Nephron progenitor cell (in vitro differentiated cells): ENCODE measurements around the gene NES.

Experiments
- DNase-seq: peaks from one replicate; pipeline ENCODE4 v3.0.0; 2021
- H3K27ac Mint-ChIP-seq: 2 replicates; pipeline ENCODE4 v1.8.0; 2021; ENCODE audit warnings: mild to moderate bottlenecking, moderate library complexity, mixed read lengths
- H3K27me3 Mint-ChIP-seq: 2 replicates; pipeline ENCODE4 v1.8.0; 2021; ENCODE audit warnings: mild to moderate bottlenecking, low read depth, mixed read lengths; ENCODE audit not compliant: poor library complexity
- H3K36me3 Mint-ChIP-seq: 2 replicates; pipeline ENCODE4 v1.8.0; 2021; ENCODE audit warnings: low read depth, mixed read lengths
- H3K4me1 Mint-ChIP-seq: 2 replicates; pipeline ENCODE4 v1.8.0; 2021; ENCODE audit warnings: mixed read lengths
- H3K4me3 Mint-ChIP-seq: 2 replicates; pipeline ENCODE4 v1.8.0; 2021; ENCODE audit warnings: mild to moderate bottlenecking, moderate library complexity, mixed read lengths
- H3K9me3 Mint-ChIP-seq: 2 replicates; pipeline ENCODE4 v1.8.0; 2021; ENCODE audit warnings: mild to moderate bottlenecking, moderate library complexity, mixed read lengths
- TF ChIP-seq, protein P1 (sequence below): fragments of 200-600 bp; sonication (generic); IDR thresholded peaks from 2 replicates; pipeline ENCODE4 v1.5.0; 2021; ENCODE audit warnings: antibody characterized with exemption

NES gene

DNA sequence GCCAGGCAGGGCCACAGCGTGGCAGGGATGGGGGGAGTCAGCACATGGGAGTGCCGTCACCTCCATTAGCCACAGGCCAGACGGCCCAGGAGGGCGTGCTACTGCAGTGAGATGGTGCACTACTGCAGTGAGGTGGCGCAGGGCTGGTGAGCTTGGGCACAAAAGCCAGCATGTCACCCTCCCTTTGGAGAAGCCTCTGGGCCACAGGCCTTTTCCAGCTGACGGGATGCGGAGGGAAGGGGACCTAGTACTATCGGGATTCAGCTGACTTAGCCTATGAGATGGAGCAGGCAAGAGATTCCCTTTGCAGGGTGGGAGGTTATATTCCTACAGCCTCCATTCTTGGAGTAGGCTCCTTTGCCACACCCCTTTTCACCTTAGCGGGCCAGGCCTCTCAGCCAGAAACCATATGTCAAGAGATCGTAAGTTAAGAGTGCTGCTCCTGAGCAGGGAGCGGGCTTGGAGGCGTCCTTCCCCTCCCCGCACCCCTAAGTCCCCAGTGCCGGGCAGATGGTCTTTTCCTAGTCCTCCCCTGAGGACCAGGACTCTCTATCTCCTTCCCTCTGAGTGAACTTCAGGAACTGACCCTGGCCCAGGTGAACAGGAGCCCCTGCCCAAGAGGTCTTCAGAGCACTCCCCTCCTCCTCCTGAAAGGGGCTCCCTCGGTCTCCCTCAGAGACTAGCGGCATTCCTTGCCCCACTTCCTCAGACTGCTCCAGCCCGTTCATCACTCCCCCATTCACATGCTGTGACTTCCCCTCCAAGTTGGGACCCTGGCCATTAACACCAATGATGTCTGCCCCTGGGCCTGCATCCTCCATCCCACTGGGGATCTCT, 8.2 kb downstream of the NES start:
- no peak for DNase-seq
- no peak overlapping the region for H3K4me3 Mint-ChIP-seq
- H3K36me3 Mint-ChIP-seq, result peaks cover 32% of the 10 kb centered on the region
- H3K27ac Mint-ChIP-seq, result peak overlapping the region; percentile 87
- H3K4me1 Mint-ChIP-seq, result peaks cover 95% of the 10 kb centered on the region
- H3K9me3 Mint-ChIP-seq, result peaks cover 5% of the 10 kb centered on the region
- no peaks in the 10 kb centered on the region for H3K27me3 Mint-ChIP-seq
- TF ChIP-seq, protein P1, sequence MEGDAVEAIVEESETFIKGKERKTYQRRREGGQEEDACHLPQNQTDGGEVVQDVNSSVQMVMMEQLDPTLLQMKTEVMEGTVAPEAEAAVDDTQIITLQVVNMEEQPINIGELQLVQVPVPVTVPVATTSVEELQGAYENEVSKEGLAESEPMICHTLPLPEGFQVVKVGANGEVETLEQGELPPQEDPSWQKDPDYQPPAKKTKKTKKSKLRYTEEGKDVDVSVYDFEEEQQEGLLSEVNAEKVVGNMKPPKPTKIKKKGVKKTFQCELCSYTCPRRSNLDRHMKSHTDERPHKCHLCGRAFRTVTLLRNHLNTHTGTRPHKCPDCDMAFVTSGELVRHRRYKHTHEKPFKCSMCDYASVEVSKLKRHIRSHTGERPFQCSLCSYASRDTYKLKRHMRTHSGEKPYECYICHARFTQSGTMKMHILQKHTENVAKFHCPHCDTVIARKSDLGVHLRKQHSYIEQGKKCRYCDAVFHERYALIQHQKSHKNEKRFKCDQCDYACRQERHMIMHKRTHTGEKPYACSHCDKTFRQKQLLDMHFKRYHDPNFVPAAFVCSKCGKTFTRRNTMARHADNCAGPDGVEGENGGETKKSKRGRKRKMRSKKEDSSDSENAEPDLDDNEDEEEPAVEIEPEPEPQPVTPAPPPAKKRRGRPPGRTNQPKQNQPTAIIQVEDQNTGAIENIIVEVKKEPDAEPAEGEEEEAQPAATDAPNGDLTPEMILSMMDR, result no peak

DNA sequence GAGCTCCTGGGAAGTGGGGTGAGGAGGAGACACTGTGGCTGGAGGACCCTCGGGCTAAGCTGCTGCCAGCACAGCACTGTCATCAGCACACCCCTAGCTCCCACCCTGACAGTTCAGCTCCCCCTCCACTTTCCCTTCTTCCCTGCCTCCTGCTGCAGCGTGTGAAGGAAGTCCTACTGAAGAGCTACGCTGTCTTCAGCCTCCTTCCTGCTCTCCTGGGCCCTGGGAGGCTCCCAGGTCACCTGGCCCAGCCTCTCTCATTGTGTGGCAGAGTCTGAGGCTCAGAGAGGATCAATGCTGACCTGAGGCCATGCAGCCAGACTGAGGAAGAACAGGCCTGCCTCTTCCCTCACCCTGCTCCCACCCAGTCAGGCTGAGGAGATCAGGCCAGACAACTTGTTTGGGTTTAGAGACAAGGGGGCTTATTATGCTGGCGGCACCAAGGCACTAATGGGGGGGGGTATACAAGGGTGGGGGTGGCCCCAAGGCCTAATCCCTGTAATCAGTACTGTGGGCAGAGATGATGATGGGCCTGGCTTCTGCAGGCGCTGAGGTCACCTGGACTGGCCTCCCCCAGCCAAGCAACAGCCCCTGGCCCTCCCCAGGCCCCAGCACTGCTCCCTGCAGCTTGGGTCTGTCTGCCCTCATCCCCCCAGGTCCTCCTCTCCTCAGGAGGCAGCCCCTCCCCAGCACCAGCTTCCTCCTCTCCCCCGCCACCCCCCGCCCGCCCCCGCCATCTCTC, 9.1 kb downstream of the NES start:
- DNase-seq, result no peak
- H3K4me3 Mint-ChIP-seq, result no peak overlapping the region

DNA sequence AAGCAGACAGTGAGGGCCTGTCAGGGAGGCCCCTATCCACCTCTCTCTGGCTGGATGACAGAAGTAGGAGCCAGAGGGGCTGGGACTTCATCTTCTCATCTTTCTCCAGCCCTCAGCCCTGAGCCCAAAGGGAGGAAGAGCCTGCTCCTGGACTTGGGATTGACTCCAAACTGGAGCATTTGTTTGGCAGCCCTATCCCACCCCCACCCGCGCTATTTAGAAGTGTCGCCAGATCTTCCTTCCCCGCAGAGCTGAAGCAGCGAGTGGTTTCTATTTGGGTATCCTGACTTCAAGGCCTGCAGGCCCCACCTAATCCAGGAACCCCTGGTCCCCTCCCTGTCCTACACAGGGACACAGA, 9.6 kb downstream of the NES start:
- DNase-seq, result no peak
- TF ChIP-seq, protein P1, result no peak
- Mint-ChIP-seq H3K9me3 (peaks cover 5% of the 10 kb centered on the region), H3K4me1 (peaks cover 98% of the 10 kb centered on the region), H3K27me3 (no peaks in the 10 kb centered on the region), H3K4me3 (no peak overlapping the region), H3K36me3 (peaks cover 17% of the 10 kb centered on the region), H3K27ac (no peak overlapping the region)

More for the DNA sequence above, 9.1 kb downstream of the NES start:
- H3K36me3 Mint-ChIP-seq, result peaks cover 23% of the 10 kb centered on the region
- peaks cover 5% of the 10 kb centered on the region for H3K9me3 Mint-ChIP-seq
- peaks cover 95% of the 10 kb centered on the region for H3K4me1 Mint-ChIP-seq
- TF ChIP-seq, protein P1, result no peak
- H3K27me3 Mint-ChIP-seq, result no peaks in the 10 kb centered on the region
- H3K27ac Mint-ChIP-seq, result peak overlapping the region; percentile 94

DNA sequence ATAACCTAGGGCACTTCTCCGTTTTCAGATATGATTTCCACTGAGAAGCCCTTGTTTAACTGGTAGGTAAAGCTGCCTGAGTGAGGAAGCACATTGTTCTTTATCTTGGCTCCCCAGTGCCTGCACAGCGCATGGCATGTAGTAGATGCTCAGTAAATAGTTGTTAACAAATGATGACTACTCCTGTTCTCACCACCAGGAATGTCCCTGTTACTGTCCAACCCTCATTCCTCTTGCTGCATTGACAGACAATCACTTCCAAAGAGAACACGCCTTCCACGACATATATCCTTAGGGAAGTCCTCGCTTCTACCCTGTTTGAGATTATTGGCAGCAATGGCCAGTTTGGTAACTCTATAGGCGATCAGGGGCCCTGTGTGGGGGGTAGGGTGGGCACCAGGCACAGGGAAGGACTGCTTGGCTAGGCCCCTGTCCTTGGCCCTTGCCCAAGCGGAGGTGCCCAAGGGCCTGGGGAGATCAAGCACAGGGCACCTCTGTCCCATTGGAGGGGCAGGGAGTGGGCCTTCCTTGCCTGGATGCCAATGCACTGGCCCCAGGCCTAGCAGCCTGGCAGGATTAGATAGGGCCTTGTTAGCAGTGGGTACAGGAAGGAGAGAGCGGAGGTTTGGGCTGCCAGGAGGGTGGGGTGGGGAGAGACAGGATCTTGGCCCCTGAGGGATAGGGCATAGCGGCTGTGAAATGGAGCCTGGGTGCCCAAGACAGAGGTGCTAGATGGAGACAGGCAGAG, 10.2 kb downstream of the NES start:
- Mint-ChIP-seq H3K36me3 (peaks cover 12% of the 10 kb centered on the region), H3K4me1 (peaks cover 98% of the 10 kb centered on the region), H3K9me3 (no peaks in the 10 kb centered on the region), H3K4me3 (no peak overlapping the region), H3K27ac (peak overlapping the region; percentile 55), H3K27me3 (no peaks in the 10 kb centered on the region)
- TF ChIP-seq, protein P1, result no peak
- DNase-seq, result no peak

DNA sequence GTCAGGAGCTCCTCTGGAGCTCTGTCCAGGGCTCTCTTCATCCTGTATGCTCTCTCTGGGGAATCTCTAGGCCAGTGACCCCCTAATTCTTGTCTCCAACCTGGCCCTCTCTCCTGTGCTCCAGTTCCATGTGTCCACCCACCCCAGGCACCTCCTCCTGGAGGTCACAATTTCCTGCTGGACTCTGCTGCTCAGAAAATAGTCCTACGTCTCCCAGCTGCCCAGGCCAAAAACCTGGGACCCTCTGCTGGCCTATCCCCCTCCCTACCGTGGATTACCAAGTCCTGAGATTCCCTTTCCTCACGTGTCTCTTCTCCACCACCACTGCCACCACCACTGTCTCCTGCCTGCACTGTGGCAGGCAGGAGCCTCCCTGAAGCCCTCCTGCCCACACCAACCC, 11.7 kb downstream of the NES start:
- Mint-ChIP-seq H3K4me3 (peak overlapping the region; percentile 51), H3K4me1 (peaks cover 98% of the 10 kb centered on the region), H3K9me3 (no peaks in the 10 kb centered on the region), H3K27me3 (peaks cover 3% of the 10 kb centered on the region), H3K27ac (peak overlapping the region; percentile 73), H3K36me3 (no peaks in the 10 kb centered on the region)
- DNase-seq, result no peak
- TF ChIP-seq, protein P1, result no peak
